ENCODE measurements around the gene SELENOM.

GRCh38 chr22:31075961-31076360 lies 31.4 kb downstream of the SELENOM start:
- no peak for TF ChIP-seq EZH2 (IDR thresholded peaks at IDR 0.05; ENCODE audit: insufficient read depth, low read length)
- TF ChIP-seq, protein P1, sequence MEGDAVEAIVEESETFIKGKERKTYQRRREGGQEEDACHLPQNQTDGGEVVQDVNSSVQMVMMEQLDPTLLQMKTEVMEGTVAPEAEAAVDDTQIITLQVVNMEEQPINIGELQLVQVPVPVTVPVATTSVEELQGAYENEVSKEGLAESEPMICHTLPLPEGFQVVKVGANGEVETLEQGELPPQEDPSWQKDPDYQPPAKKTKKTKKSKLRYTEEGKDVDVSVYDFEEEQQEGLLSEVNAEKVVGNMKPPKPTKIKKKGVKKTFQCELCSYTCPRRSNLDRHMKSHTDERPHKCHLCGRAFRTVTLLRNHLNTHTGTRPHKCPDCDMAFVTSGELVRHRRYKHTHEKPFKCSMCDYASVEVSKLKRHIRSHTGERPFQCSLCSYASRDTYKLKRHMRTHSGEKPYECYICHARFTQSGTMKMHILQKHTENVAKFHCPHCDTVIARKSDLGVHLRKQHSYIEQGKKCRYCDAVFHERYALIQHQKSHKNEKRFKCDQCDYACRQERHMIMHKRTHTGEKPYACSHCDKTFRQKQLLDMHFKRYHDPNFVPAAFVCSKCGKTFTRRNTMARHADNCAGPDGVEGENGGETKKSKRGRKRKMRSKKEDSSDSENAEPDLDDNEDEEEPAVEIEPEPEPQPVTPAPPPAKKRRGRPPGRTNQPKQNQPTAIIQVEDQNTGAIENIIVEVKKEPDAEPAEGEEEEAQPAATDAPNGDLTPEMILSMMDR (IDR thresholded peaks at IDR 0.05; ENCODE audit: insufficient read depth, low read depth, low read length) = no peak
